Adipocyte (in vitro differentiated cells): ENCODE data around the gene CFAP299.

ENCODE experiments used
- DNase-seq: peaks from one replicate; pipeline ENCODE4 v3.0.0-alpha.2; 2015; ENCODE audit warnings: low read depth
- H3K27me3 ChIP-seq: replicated peaks from 2 replicates; pipeline ENCODE4 v1.7.0; 2013; ENCODE audit warnings: mild to moderate bottlenecking, low read length, moderate library complexity; ENCODE audit not compliant: control insufficient read depth, insufficient read depth
- H3K36me3 ChIP-seq: 2 replicates; pipeline ENCODE4 v1.7.0; 2013; ENCODE audit warnings: low read length, mild to moderate bottlenecking, moderate library complexity; ENCODE audit not compliant: control insufficient read depth, insufficient read depth, severe bottlenecking
- H3K4me1 ChIP-seq: 2 replicates; pipeline ENCODE4 v1.7.0; 2013; ENCODE audit warnings: mild to moderate bottlenecking, low read length, moderate library complexity; ENCODE audit not compliant: control insufficient read depth, insufficient read depth
- H3K4me3 ChIP-seq: 2 replicates; pipeline ENCODE4 v1.7.0; 2013; ENCODE audit warnings: mild to moderate bottlenecking, low read length, moderate library complexity
- H3K9ac ChIP-seq: 2 replicates; pipeline ENCODE4 v1.7.0; 2013; ENCODE audit warnings: mild to moderate bottlenecking, low read length, moderate library complexity
- H3K9me3 ChIP-seq: 2 replicates; pipeline ENCODE4 v1.7.0; 2013; ENCODE audit warnings: mild to moderate bottlenecking, low read length, moderate library complexity; ENCODE audit not compliant: control insufficient read depth

The CFAP299 gene

DNA sequence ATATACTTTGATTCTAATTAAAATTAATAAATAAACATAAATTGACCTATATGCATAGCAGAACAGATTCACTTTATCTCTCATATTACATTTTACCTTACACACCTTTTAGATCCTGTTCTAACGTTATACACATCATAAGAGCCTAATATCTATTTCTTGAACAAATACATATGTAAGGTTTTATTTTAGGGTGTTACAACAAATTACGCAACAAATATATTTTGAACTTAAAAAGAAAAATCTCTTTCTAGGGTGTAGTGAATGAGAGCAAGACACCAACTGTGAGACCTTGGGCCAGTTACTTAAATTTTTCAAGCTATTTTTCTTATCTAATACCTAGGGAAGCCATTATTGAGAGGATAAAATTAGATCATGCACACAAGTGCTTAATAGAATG, 191.2 kb downstream of the CFAP299 start:
- Histone ChIP-seq H3K27me3 (no peaks in the 10 kb centered on the region), H3K4me1 (no peaks in the 10 kb centered on the region), H3K4me3 (no peak overlapping the region), H3K9me3 (no peaks in the 10 kb centered on the region), H3K9ac (no peak overlapping the region), H3K36me3 (no peaks in the 10 kb centered on the region)
- no peak for DNase-seq

DNA sequence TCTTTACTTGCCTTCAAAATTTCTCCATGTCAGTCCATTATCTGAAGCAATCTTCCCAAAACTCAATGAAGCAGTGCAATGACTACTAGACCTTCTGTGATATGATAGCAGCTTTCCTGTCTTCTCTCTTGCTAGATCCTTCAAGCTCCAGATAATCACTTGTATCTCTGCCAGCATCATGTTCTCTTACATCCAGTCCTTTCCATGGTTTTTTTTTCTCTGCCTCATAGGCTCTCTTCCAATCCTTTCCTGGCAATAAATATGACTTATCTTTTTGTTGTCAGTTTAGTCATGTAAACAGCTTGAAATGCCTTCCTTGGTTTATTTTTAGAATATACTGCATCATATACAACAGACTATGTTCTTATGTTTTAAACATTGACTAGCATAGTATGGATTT, 193.5 kb downstream of the CFAP299 start:
- H3K9ac ChIP-seq = no peak overlapping the region

DNA sequence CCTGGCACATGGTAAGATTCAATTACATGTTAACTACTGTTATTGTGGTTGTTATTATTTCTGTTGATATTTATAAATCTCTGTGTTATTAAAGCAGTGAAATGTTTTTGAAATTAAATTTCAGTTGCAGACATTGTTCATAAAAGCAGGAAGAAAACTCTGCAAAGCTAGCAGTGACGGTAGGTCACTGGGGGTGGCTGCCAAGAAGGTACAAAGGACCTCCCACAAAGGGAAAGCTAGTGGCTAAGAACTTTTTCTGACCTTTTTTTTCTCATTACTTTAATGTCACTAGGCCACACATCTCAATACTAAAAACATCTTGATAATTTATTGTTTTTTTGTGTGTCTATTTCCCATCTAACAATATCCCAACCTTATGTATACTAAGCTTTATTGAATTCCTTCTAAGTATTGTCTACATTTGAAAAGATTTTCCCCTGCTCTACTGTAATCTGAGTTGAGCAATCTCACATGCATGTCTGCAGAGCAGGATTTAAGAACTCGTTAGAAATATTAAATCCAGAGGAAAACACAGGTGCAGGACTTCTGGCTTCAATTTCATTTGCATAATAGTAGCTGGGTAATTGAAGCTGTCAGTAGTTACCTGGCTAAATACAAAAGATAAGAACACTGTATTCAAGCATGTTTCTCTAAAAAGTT, 197.3 kb downstream of the CFAP299 start:
- H3K9me3 ChIP-seq = no peaks in the 10 kb centered on the region
- no peaks in the 10 kb centered on the region for H3K36me3 ChIP-seq
- peak; percentile 37 for DNase-seq
- no peak overlapping the region for H3K9ac ChIP-seq
- H3K4me1 ChIP-seq = no peaks in the 10 kb centered on the region
- H3K27me3 ChIP-seq = no peaks in the 10 kb centered on the region
- no peak overlapping the region for H3K4me3 ChIP-seq

More for the DNA sequence above, 193.5 kb downstream of the CFAP299 start:
- DNase-seq = peak; percentile 7
- Histone ChIP-seq H3K9me3 (no peaks in the 10 kb centered on the region), H3K36me3 (no peaks in the 10 kb centered on the region), H3K4me3 (no peak overlapping the region), H3K4me1 (no peaks in the 10 kb centered on the region), H3K27me3 (no peaks in the 10 kb centered on the region)

DNA sequence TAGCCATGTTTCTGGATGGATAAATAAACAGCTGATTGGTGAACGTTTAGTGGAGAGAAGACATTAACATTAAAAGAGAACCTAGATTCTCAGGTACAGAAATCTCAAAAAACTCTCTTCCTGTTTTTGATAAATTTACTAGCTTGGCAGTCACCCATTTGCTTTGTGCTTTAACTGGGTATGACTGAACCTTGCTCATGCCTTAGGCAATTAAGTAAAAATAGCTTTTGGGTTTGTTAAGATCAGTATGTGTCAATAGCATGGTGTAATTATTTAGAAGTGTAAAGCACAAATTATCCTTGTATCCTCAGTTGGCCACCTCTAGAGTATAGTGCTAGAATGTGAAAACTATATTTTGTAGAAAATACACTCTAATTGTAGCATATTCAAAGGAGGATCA, 200.0 kb downstream of the CFAP299 start:
- Histone ChIP-seq H3K9me3 (no peaks in the 10 kb centered on the region), H3K36me3 (no peaks in the 10 kb centered on the region), H3K4me1 (no peaks in the 10 kb centered on the region), H3K27me3 (no peaks in the 10 kb centered on the region), H3K4me3 (no peak overlapping the region), H3K9ac (no peak overlapping the region)
- DNase-seq = no peak

GRCh38 chr4:80538276-80538926, 202.9 kb downstream of the CFAP299 start:
- no peaks in the 10 kb centered on the region for H3K4me1 ChIP-seq
- no peaks in the 10 kb centered on the region for H3K27me3 ChIP-seq
- no peaks in the 10 kb centered on the region for H3K9me3 ChIP-seq
- no peaks in the 10 kb centered on the region for H3K36me3 ChIP-seq
- DNase-seq = peak; percentile 10
- H3K9ac ChIP-seq = no peak overlapping the region
- no peak overlapping the region for H3K4me3 ChIP-seq

GRCh38 chr4:80539190-80539589, 203.7 kb downstream of the CFAP299 start:
- Histone ChIP-seq H3K27me3 (no peaks in the 10 kb centered on the region), H3K9me3 (no peaks in the 10 kb centered on the region), H3K4me1 (no peaks in the 10 kb centered on the region), H3K9ac (no peak overlapping the region), H3K4me3 (no peak overlapping the region), H3K36me3 (no peaks in the 10 kb centered on the region)
- DNase-seq = no peak

DNA sequence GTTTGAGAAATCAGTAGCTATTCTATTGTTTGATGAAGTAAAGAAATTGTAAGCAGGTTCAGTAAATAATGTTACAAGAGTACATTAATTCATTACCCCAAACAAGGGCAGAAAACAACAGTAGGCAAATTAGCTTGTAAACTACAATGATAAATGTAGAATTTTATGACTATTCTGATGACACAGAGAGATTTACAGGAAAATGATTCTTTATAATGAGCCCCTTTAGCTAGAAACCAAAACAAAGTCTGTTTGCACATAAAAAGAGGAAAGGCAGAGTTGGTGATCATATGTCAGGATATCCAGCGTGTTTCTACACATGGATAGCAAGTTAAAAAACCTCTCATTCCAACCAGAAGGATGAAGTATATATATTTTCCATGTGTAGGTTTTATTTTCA, 204.8 kb downstream of the CFAP299 start:
- no peaks in the 10 kb centered on the region for H3K27me3 ChIP-seq
- no peak overlapping the region for H3K4me3 ChIP-seq
- DNase-seq = peak; percentile 5
- H3K36me3 ChIP-seq = no peaks in the 10 kb centered on the region
- H3K4me1 ChIP-seq = no peaks in the 10 kb centered on the region
- no peak overlapping the region for H3K9ac ChIP-seq
- no peaks in the 10 kb centered on the region for H3K9me3 ChIP-seq

- no peak overlapping the region for H3K4me3 ChIP-seq
- H3K27me3 ChIP-seq = no peaks in the 10 kb centered on the region
These were observed 205.4 kb downstream of the CFAP299 start for GRCh38 chr4:80540785-80541469.

GRCh38 chr4:80542747-80543146, 207.2 kb downstream of the CFAP299 start:
- Histone ChIP-seq H3K4me1 (no peaks in the 10 kb centered on the region), H3K9ac (no peak overlapping the region), H3K36me3 (no peaks in the 10 kb centered on the region), H3K27me3 (no peaks in the 10 kb centered on the region), H3K4me3 (no peak overlapping the region), H3K9me3 (no peaks in the 10 kb centered on the region)
- DNase-seq = no peak

More at GRCh38 chr4:80540785-80541469, 205.4 kb downstream of the CFAP299 start:
- Histone ChIP-seq H3K4me1 (no peaks in the 10 kb centered on the region), H3K9ac (no peak overlapping the region), H3K36me3 (no peaks in the 10 kb centered on the region), H3K9me3 (no peaks in the 10 kb centered on the region)
- DNase-seq = peak; percentile 29

DNA sequence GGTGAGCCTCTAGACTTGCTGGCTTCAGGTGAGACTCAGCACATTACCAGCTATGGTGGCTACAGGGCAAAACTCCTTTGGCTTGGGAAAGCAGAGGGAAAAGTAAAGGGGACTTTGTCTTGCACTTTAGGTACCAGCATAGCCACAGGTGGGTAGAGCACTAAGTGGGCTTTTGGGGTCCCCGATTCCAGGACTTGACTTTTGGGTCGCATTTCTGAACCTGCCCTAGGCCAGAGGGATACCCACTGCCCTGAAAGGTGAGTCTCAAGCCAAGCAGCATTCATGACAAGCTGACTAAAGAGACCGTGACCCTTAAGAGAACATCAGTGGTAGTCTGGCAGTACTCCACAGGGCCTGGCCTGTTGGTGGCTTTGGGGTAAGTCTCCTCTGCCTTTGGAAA, 224.8 kb downstream of the CFAP299 start:
- H3K9me3 ChIP-seq = no peaks in the 10 kb centered on the region
- no peak overlapping the region for H3K4me3 ChIP-seq
- H3K36me3 ChIP-seq = no peaks in the 10 kb centered on the region
- no peaks in the 10 kb centered on the region for H3K27me3 ChIP-seq
- H3K9ac ChIP-seq = no peak overlapping the region
- H3K4me1 ChIP-seq = no peaks in the 10 kb centered on the region
- no peak for DNase-seq

GRCh38 chr4:80566203-80566872, 230.8 kb downstream of the CFAP299 start:
- Histone ChIP-seq H3K4me1 (no peaks in the 10 kb centered on the region), H3K27me3 (no peaks in the 10 kb centered on the region), H3K36me3 (no peaks in the 10 kb centered on the region), H3K9me3 (no peaks in the 10 kb centered on the region), H3K4me3 (peak overlapping the region; percentile 72), H3K9ac (no peak overlapping the region)
- DNase-seq = no peak
